ENCODE results near the gene FOXA3.
"Not testable (repeated sequence)": the region's sequence is repeated elsewhere in the genome, so short reads cannot be mapped to it uniquely, and the experiment has no call there.

Gene FOXA3

DNA sequence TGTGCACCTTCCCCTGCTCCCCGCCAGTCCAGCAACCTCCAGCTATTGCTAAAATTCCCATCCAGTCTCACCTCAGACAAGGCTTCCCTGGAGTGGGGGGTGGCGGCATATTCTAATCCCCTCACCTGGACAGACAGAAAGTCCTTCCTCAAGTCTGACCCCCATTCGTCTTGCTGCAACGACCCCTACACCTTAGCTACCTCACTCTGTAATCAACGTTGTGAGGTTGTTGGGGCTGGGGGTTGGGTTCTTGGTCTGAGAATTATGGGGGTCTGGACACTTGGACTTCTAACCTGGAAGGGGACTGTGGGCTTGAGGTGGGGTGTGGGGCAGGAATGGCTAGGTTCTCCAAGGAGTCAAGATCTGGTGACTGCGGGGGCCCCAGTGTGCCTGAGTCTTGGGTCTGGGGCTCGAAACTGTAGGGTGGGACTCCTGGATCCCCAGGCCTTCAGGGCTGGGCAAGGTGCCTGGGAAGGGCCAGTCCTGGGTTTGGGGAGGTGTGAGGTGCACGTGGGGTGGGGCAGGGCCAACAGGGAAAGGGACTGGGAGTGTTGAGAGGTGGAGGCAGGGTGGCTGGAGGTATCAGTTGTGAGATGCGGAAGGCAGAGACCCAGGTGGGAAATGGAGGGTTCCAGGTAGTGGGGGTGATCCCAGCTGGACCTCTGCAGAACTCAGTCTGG is 1.3 kb downstream of the FOXA3 start:
- no peaks in the 10 kb centered on the region for H3K9me3 ChIP-seq (ENCODE audit: insufficient read depth, low read length)
- no peak for DNase-seq (ENCODE audit: low read depth, low spot score)
- peak overlapping the region; percentile 82 for H3K9ac ChIP-seq (ENCODE audit: insufficient read length, low read depth)
- H3K4me1 ChIP-seq (ENCODE audit: insufficient read depth, insufficient read length): peaks cover 6% of the 10 kb centered on the region
- H3K27me3 ChIP-seq (ENCODE audit: insufficient read depth, insufficient read length): no peaks in the 10 kb centered on the region
- peak overlapping the region; percentile 65 for H3K4me3 ChIP-seq (ENCODE audit: insufficient read length, low read depth)
- peaks cover 5% of the 10 kb centered on the region for H3K36me3 ChIP-seq (ENCODE audit: insufficient read depth, insufficient read length, low read length)
- TF ChIP-seq YY1 (IDR thresholded peaks at IDR 0.05; ENCODE audit: insufficient read depth, insufficient read length) (no peak), ZNF274 (IDR thresholded peaks at IDR 0.05; ENCODE audit: low read depth, low read length) (no peak), SUZ12 (IDR thresholded peaks at IDR 0.05; ENCODE audit: extremely low read depth, insufficient read depth, insufficient read length) (no peak)

DNA sequence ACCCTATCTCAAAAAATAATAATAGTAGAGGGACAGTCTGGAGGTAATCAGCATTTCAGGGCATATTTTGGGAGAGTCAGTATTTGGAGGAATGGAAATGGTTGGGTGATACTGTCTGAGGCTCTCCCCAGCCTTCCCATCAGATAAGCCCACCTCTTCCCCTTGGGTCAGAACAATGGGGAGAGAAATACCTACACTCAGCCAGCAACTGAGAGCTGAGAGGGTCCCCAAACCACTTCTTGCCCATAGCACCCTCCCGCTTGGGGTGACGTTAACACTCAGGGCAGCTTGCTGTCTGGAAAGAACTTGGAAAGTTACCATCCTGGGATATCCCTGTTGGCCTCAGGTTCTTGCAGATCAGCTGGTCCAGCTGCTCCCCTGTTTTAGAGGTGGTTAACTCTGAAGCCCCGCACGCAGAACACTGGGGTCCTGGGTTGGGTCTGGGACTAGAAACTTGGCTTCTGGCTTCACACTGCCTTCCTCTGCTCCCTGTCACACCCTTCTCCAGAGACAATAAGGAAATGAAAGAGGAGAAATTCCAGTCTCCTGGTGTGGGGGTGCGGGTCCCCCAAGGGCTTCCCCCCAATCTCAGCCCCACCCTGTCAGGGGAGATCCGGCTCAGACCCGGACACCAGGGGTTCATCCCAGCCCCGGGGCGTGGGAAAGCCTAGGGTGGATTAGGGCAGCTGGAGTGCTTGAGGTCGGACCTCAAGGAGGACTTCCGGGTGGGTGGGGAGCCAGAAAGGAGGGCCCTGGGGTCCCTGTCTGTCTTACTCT is 2.5 kb downstream of the FOXA3 start:
- H3K9ac ChIP-seq (ENCODE audit: insufficient read length, low read depth): peak overlapping the region; percentile 0
- TF ChIP-seq ZNF274 (IDR thresholded peaks at IDR 0.05; ENCODE audit: low read depth, low read length): no peak
- TF ChIP-seq SUZ12 (IDR thresholded peaks at IDR 0.05; ENCODE audit: extremely low read depth, insufficient read depth, insufficient read length): no peak
- no peak for TF ChIP-seq YY1 (IDR thresholded peaks at IDR 0.05; ENCODE audit: insufficient read depth, insufficient read length)

DNA sequence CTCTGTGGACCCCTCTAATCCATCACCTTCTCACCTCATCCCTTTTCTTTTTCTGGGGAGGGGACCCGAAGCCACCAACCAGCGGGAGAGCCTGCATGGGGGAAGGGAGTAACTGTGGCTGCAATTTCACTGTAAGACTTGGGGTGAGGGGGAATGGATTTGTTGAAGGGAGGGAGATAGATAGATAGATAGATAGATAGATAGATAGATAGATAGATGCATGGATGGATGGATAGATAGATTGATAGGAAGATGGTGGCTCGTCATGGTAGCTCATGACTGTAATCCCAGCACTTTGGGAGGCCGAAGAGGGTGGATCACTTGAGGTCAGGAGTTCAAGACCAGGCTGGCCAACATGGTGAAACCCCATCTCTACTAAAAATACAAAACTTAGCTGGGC is 3.1 kb downstream of the FOXA3 start:
- H3K4me1 ChIP-seq (ENCODE audit: insufficient read depth, insufficient read length); H3K4me3 ChIP-seq (ENCODE audit: insufficient read length, low read depth); H3K27me3 ChIP-seq (ENCODE audit: insufficient read depth, insufficient read length): not testable (repeated sequence)

More for the DNA sequence above, 2.5 kb downstream of the FOXA3 start:
- peaks cover 6% of the 10 kb centered on the region for H3K4me1 ChIP-seq (ENCODE audit: insufficient read depth, insufficient read length)
- DNase-seq (ENCODE audit: low read depth, low spot score): no peak
- no peaks in the 10 kb centered on the region for H3K9me3 ChIP-seq (ENCODE audit: insufficient read depth, low read length)
- H3K27me3 ChIP-seq (ENCODE audit: insufficient read depth, insufficient read length): no peaks in the 10 kb centered on the region
- no peaks in the 10 kb centered on the region for H3K36me3 ChIP-seq (ENCODE audit: insufficient read depth, insufficient read length, low read length)
- H3K4me3 ChIP-seq (ENCODE audit: insufficient read length, low read depth): no peak overlapping the region

GRCh38 chr19:45870798-45871197 is 6.7 kb downstream of the FOXA3 start:
- Histone ChIP-seq H3K27me3 (ENCODE audit: insufficient read depth, insufficient read length) (no peaks in the 10 kb centered on the region), H3K4me3 (ENCODE audit: insufficient read length, low read depth) (no peak overlapping the region), H3K4me1 (ENCODE audit: insufficient read depth, insufficient read length) (peaks cover 6% of the 10 kb centered on the region), H3K9me3 (ENCODE audit: insufficient read depth, low read length) (no peaks in the 10 kb centered on the region), H3K9ac (ENCODE audit: insufficient read length, low read depth) (no peak overlapping the region), H3K36me3 (ENCODE audit: insufficient read depth, insufficient read length, low read length) (peaks cover 10% of the 10 kb centered on the region)
- DNase-seq (ENCODE audit: low read depth, low spot score): no peak
- TF ChIP-seq ZNF274 (IDR thresholded peaks at IDR 0.05; ENCODE audit: low read depth, low read length) (no peak), YY1 (IDR thresholded peaks at IDR 0.05; ENCODE audit: insufficient read depth, insufficient read length) (no peak), SUZ12 (IDR thresholded peaks at IDR 0.05; ENCODE audit: extremely low read depth, insufficient read depth, insufficient read length) (no peak)

More for the DNA sequence above, 3.1 kb downstream of the FOXA3 start:
- not testable (repeated sequence) for H3K9me3 ChIP-seq (ENCODE audit: insufficient read depth, low read length); H3K9ac ChIP-seq (ENCODE audit: insufficient read length, low read depth); H3K36me3 ChIP-seq (ENCODE audit: insufficient read depth, insufficient read length, low read length); DNase-seq (ENCODE audit: low read depth, low spot score)

GRCh38 chr19:45872095-45872919 is 8.2 kb downstream of the FOXA3 start:
- Histone ChIP-seq H3K27me3 (ENCODE audit: insufficient read depth, insufficient read length) (no peaks in the 10 kb centered on the region), H3K4me3 (ENCODE audit: insufficient read length, low read depth) (no peak overlapping the region), H3K9me3 (ENCODE audit: insufficient read depth, low read length) (no peaks in the 10 kb centered on the region), H3K4me1 (ENCODE audit: insufficient read depth, insufficient read length) (peaks cover 5% of the 10 kb centered on the region), H3K36me3 (ENCODE audit: insufficient read depth, insufficient read length, low read length) (peaks cover 10% of the 10 kb centered on the region), H3K9ac (ENCODE audit: insufficient read length, low read depth) (no peak overlapping the region)
- no peak for DNase-seq (ENCODE audit: low read depth, low spot score)
- TF ChIP-seq ZNF274 (IDR thresholded peaks at IDR 0.05; ENCODE audit: low read depth, low read length) (no peak), YY1 (IDR thresholded peaks at IDR 0.05; ENCODE audit: insufficient read depth, insufficient read length) (no peak), SUZ12 (IDR thresholded peaks at IDR 0.05; ENCODE audit: extremely low read depth, insufficient read depth, insufficient read length) (no peak)

- DNase-seq (ENCODE audit: low read depth, low spot score): no peak
- peaks cover 10% of the 10 kb centered on the region for H3K36me3 ChIP-seq (ENCODE audit: insufficient read depth, insufficient read length, low read length)
- TF ChIP-seq ZNF274 (IDR thresholded peaks at IDR 0.05; ENCODE audit: low read depth, low read length) (no peak), SUZ12 (IDR thresholded peaks at IDR 0.05; ENCODE audit: extremely low read depth, insufficient read depth, insufficient read length) (no peak), YY1 (IDR thresholded peaks at IDR 0.05; ENCODE audit: insufficient read depth, insufficient read length) (no peak)
- H3K9ac ChIP-seq (ENCODE audit: insufficient read length, low read depth): no peak overlapping the region
- H3K27me3 ChIP-seq (ENCODE audit: insufficient read depth, insufficient read length): no peaks in the 10 kb centered on the region
- no peaks in the 10 kb centered on the region for H3K9me3 ChIP-seq (ENCODE audit: insufficient read depth, low read length)
- peaks cover 7% of the 10 kb centered on the region for H3K4me1 ChIP-seq (ENCODE audit: insufficient read depth, insufficient read length)
- H3K4me3 ChIP-seq (ENCODE audit: insufficient read length, low read depth): no peak overlapping the region
Observed at GRCh38 chr19:45873219-45873772, 9.2 kb downstream of the FOXA3 start.

DNA sequence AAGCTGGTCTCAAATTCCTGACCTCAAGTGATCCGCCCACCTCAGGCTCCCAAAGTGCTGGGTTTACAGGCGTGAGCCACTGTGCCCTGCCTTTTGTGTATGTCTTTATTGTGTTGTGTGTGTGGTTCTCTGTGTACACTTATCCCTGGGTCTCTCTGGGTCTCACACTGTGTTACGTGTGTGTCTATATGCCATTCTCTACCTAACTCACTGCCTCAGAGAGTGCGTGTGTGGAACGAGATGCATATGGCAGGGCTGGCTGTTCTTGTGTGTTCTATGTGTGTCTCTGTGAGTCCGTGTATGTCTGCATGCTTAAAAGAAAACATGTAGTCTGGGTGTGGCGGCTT is 10.5 kb downstream of the FOXA3 start:
- peaks cover 7% of the 10 kb centered on the region for H3K4me1 ChIP-seq (ENCODE audit: insufficient read depth, insufficient read length)
- H3K4me3 ChIP-seq (ENCODE audit: insufficient read length, low read depth): no peak overlapping the region
- no peaks in the 10 kb centered on the region for H3K27me3 ChIP-seq (ENCODE audit: insufficient read depth, insufficient read length)
- H3K9me3 ChIP-seq (ENCODE audit: insufficient read depth, low read length): no peaks in the 10 kb centered on the region
- H3K36me3 ChIP-seq (ENCODE audit: insufficient read depth, insufficient read length, low read length): peaks cover 10% of the 10 kb centered on the region
- DNase-seq (ENCODE audit: low read depth, low spot score): no peak
- H3K9ac ChIP-seq (ENCODE audit: insufficient read length, low read depth): no peak overlapping the region
- no peak for TF ChIP-seq ZNF274 (IDR thresholded peaks at IDR 0.05; ENCODE audit: low read depth, low read length)
- TF ChIP-seq SUZ12 (IDR thresholded peaks at IDR 0.05; ENCODE audit: extremely low read depth, insufficient read depth, insufficient read length): no peak
- TF ChIP-seq YY1 (IDR thresholded peaks at IDR 0.05; ENCODE audit: insufficient read depth, insufficient read length): no peak

Data from NT2/D1 (cell line).